Measurements from ENCODE around the gene DFFB.

DFFB gene

GRCh38 chr1:3931007-3931912 lies 74.0 kb downstream of the DFFB start:
- DNase-seq, result no peak

GRCh38 chr1:3932156-3932919 lies 75.1 kb downstream of the DFFB start:
- DNase-seq, result no peak
